Ecto neural progenitor cell (in vitro differentiated cells): ENCODE results near the gene SUSD2.
"Not testable (repeated sequence)": the region's sequence is repeated elsewhere in the genome, so short reads cannot be mapped to it uniquely, and the experiment has no call there.

Experiments
- DNase-seq: peaks from one replicate; pipeline ENCODE4 v3.0.0-alpha.2; 2018; ENCODE audit warnings: low spot score

SUSD2 gene

DNA sequence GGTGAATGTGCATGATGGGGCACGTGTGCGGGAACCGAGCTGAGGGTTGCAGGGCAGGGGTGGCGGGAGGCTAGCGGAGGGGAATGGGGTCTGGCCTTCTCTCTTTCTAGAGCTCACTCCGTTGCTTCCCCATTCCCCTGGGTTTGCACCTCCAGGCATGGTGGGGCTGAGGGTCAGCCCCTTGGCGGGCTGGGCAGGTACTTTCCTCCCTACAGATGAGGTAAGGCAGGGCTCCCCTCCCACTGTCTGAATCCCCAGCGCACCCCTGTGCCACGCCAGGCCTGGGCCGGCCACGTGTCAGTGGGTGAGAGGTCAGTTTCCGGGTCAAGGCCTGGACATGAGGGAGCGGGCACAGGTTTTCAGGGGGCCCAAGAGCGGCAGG, 8.9 kb downstream of the SUSD2 start:
- peak; percentile 42 for DNase-seq

DNA sequence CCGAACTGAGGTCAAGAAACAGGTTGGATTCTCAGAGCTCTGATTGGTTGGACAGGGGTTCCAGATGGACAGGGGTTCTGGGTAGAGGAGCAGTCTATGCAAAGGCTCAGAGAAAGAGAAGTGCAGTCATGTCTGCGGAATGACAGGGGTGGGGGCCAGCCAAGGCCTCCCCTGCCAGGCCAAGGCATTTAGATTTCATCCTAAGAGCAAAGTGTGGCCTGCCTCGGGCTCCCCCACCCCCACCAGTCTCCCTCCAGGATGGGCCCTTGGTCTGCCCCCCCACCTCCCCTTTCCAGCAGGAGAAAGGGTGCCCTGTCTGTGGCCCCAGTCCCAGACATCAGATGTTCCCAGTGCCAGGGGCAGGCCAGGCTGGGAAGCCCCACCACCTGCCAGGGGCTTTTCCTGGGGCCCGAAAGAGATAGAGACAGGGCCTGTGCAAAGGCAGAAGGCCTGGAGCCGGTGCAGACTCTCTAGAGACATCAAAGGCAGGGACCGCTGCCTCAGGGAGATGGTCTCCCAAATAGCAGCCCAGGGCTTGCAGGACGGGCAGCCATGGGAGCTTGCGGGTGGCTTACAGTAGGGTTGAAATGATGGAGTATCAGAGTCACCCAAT, 9.4 kb downstream of the SUSD2 start:
- DNase-seq: peak; percentile 38

DNA sequence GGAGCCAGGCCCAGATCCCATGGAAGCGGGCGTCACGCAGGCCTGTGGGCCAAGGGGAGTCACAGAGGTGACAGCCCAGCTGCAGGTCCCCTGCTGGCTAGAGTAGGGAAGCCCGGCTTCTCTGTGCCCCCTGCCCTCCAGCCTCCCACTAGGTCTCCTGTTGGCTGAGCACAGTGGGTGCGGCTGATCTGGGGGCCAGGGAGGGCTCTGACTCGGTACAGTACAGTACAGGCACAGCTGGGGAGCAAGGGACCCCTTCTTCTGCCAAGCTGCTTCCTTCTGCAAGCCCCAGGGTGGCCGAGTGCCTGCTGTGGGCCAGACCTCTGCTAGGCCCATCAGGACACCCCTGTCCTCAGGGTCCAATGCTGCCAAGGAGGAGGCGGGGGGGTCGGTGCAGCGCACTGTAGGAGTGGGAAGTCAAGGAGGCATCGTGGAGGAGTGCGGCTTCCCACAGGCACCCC, 10.1 kb downstream of the SUSD2 start:
- peak; percentile 44 for DNase-seq

DNA sequence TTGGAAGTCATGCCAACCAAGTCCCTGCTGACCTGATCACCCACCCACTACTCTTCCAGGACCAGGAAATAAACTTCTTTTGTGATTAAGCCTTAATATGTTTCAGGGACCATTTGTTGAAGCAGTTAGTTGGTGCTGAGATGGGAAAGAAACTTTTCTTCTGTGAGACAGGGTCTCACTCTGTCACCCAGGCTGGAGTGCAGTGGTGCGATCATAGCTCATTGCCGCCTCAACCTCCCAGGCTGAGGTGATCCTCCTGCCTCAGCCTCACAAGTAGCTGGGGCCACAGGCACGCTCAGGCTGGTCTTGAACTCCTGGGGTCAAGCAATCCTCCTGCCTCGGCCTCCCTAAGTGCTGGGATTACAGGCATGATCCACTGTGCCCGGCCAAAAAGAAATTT, 10.6 kb downstream of the SUSD2 start:
- DNase-seq: no peak

DNA sequence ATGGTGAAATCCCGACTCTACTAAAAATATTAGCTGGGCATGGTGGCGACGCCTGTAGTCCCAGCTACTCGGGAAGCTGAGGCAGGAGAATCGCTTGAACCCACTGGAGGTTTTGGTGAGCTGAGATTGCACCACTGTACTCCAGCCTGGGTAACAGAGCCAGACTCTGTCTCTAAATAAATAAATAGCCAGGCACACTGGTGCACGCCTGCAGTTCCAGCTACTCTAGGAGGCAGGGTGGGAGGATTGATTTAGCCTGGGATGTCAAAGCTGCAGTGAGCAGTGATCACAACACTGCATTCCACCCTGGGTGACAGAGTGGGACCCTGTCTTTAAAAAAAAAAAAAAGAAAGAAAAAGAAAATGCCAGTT, 17.4 kb downstream of the SUSD2 start:
- no peak for DNase-seq

DNA sequence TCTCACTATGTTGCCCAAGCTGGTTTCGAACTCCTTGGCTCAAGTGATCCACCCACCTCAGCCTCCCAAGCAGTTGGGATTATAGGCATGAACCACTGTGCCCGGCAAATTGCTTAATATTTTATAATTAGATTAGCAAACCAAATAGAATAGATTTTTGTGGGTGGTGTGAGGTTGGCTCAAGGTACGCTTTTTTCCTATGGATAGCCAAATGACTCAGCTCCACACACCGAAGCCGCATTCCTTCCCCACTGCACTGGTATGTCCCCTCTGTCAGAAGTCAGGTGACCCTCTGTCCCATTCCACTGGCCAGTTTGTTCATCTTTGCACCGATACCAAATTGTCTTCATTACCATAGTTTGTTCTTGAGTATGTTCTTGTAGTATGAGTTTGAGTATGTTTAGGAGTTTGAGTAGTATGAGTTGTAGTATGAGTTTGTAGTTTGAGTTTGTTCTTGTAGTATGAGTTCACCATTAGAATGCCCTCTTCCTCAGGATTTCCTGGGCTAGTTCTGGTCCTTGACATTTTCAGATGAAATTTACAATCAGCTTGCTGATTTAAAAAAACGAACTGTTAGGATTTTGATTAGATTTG, 19.4 kb downstream of the SUSD2 start:
- no peak for DNase-seq

DNA sequence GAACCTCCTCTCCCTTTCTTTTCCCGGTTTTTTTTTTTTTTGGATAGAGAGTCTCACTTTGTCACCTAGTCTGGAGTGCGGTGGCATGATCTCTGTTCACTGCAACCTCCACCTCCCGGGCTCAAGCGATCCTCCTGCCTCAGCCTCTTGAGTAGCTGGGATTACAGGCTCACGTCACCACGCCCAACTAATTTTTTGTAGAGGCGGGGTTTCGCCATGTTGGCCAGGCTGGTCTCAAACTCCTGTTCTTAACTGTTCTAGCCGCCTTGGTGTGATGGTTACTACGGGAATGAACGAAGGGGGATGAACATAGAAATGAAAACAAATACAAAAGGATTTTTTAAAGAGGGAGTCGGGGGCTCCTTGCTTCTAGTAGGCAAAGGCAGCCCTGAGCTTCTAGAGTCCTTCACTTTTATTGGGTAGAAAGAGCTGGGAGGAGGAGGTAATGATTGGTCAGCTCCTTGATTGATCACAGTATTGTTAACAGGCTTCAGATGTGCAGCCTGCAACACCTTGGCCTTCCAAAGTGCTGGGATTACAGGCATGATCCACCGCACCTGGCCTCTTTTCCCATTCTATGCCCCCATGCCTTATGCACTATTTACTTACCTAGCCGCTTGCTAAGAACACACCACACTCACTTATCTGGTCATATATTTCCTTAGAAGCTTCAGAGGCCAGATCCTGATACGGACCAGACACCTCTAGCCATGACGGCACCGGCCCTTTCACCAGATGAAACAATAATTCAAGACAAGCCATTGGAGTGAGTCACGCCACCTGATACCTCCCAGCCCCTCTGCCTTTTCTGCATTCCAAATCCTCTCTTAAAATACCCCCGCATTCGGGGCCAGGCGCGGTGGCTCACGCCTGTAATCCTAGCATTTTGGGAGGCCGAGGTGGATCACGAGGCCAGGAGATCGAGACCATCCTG, 20.7 kb downstream of the SUSD2 start:
- DNase-seq: no peak

DNA sequence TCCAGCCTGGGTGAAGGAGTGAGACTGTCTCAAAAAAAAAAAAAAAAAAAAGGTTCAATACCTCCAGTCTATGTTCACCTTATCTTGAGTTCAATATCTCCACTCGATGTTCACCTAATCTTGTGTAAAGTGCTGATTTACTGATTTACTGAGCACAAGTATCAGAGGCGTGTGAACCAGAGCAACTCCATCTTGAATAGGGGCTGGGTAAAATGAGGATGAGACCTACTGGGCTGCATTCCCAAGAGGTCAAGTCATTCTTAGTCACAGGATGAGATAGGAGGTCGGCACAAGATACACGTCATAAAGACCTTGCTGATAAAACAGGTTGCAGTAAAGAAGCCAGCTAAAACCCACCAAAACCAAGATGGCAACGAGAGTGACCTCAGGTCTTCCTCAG, 22.6 kb downstream of the SUSD2 start:
- DNase-seq: not testable (repeated sequence)

DNA sequence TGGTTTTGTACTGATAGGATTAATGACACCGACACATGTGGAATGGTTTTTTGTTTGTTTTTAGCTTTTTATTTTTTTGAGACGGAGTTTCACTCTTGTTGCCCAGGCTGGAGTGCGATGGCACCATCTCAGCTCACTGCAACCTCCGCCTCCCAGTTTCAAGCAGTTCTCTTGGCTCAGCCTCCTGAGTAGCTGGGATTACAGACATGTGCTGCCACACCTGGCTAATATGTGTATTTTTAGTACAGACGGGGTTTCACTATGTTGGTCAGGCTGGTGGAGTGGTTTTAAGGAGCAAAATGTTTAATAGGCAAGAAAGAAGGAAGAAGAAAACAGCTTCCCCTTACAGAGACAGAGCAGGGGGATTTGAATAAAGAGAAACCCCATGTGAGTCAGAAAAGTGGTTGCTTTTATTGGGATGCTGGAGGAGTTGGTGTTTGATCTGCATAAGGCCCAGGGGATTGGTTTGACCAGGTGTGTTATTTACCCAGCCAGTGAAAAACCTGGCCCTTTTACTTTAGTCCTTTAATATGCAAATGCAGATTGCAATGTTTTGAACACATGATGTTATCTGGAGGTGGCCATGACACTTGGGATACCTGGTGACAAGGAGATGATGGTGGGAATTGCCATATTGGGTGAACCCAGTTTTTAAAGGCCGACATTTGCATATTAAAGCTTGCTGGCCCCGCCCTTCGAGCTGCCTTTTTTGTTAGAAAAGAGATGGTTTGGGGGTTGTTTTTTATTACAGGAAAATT, 24.3 kb downstream of the SUSD2 start:
- DNase-seq: no peak

DNA sequence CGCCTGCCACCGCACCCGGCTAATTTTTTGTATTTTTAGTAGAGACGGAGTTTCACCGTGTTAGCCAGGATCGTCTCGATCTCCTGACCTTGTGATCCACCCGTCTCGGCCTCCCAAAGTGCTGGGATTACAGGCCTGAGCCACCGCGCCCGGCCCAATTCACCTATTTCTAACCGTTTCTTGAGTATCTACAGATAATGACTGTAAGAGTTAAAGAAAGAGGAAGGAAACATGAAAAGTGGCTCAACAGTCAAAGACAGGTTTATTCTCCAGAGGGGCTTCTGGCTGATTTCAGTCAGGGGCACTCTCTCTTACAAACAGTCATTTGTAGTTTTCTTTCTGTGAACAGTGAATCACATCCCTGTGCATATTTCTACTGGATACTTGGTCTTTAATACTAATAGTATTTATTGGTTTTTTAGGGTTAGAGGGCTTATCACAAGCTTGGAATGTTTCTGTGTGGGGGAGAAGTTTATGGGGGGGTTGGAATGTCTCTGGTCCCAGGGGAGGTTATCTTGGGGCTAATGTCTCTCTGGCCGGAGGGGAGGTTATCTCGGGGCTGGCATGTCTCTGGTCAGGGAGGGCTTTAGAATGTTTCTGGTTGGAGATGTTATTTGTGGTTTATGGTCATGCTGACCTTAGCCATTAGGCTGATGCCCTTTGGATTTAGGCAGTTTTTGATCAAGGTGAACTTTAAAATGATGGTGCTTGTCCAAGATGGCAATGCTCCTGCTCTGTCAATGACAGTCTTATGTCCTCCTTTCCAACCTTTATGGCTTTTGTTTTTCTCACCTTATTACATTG, 25.4 kb downstream of the SUSD2 start:
- not testable (repeated sequence) for DNase-seq

DNA sequence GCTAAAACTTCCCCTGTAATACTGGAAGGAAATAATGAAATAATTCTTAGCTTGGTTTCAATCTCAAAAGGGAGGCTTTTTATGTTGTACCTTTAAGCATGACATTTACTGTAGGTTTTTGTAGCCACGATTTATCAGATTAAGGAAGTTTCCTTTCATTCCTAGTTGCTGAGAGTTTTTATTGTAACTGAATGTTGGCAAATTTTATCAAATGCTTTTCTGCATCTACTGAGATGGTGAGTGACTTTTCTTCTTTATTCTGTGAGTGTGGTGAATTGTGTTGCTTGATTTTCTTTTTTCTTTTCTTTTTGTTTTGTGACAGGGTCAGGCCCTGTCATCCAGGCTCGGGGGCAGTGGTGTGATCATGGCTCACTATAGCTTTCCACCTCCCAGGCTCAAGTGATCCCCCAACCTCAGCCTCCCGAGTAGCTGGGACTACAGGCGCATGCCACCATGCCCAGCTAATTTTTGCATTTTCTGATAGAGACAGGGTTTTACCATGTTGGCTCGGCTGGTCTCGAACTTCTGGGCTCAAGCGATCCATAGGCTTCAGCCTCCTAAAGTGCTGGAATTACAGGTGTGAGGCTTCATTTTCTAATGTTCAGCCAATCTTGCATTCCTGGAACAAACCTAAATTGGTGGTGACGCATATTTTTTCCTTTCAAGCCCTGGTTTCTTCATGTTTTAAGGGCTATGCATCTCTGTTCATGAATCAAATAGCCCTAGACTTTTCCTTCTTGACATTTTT, 26.2 kb downstream of the SUSD2 start:
- DNase-seq: no peak

DNA sequence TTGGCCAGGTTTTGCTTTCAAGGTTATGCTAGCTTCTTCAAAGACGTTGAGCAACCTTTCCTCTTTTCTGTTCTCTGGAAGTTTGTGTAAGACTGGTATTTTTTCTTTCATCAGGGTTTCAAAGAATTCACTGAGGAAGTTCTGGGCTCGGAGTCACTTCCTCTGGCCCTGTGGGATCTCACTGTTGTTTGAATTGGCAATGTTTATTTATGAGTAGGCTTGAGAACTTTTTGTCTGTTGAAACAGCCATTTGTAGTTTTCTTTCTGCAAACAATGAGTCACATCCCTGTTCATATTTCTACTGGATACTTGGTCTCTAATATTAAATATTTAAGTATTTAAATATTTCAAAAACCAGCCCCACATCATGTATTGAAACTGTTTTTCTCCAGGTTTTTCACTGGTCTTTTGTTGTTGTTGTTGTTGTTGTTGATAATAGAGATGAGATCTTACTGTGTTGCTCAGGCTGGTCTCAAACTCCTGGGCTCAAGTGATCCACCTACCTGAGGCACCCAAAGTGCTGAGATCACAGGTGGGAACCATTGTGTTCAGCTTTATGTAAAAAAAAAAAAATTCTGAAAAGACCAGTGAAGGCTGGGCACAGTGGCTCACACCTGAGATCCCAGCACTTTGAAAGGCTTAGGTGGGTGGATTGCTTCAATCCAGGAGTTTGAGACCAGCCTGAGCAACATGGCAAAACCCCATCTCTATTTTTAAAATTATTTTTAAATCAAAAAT, 26.9 kb downstream of the SUSD2 start:
- DNase-seq: no peak

DNA sequence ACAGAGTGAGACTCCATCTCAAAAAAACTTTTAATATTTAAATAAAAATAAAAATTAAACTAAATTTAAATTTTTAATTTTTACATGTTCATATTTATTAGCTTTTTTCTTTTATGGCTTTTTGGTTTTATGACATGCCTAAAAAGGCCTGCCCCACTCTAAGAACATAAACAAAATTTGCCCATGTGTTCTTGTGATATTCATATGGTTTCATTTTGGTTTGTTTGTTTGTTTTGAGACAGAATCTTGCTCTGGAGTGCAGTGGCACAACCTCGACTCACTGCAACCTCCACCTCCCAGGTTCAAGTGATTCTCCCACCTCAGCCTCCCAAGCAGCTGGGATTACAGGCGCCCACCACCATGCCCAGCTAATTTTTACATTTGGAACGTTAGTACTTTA, 27.7 kb downstream of the SUSD2 start:
- no peak for DNase-seq

DNA sequence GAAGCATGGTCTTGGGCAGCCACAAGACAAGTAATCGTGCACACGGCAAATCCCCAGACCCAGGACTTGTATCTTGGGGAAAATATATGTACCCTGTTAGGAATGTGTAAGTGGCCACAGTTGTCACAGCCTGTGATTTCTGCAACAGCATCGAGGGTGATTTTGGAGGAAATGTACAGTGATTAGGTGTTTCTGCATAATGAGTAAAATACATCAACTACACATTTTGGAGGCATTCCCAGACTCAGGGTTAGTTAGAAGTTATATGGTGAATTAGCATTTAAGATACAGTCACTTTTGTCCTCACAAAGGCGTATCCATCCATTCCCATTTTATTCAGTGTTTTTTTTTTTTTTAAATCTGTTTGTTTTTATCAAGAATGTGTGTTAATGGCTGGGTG, 28.4 kb downstream of the SUSD2 start:
- no peak for DNase-seq

DNA sequence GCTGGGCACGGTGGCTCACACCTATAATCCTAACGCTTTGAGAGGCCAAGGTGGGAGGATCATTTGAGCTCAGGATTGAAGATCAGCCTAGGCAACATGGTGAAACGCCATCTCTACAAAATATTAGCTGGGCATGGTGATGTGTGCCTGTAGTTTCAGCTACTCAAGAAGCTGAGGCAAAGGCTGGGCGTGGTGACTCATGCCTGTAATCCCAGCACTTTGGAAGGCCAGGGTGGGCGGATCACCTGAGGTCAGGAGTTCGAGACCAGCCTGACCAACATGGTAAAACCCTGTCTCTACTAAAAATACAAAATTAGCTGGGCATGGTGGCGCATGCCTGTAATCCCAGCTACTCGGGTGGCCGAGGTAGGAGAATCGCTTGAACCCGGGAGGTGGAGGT, 29.1 kb downstream of the SUSD2 start:
- DNase-seq: not testable (repeated sequence)

DNA sequence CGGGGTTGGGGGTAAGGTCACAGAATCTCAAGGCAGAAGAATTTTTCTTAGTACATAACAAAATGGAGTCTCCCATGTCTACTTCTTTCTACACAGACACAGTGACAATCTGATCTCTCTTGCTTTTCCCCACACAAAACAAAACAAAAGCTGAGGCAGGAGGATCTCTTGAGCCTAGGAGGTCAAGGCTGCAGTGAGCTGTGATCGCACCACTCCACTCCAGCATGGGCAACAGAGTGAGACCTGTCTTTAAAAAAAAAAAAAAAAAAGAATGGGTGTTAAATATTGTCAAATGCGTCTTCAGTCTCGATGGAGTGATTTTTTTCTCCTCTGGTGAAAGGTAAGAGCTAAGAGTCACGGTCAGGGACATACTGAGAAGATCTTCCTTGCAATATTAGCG, 30.4 kb downstream of the SUSD2 start:
- DNase-seq: not testable (repeated sequence)

DNA sequence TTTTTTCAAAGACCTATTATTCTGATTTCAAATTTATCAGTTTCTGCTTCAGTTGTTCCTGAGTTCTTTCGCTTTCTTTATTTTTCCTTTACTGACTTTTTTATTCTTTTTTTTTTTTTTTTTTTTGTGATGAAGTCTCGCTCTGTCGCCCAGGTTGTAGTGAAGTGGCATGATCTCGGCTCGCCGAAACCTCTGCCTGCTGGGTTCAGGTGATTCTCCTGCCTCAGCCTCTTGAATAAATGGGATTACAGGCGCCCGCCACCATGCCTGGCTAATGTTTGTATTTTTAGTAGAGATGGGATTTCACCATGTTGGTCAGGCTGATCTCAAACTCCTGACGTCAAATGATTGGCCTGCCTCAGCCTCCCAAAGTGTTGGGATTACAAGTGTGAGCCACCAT, 31.8 kb downstream of the SUSD2 start:
- DNase-seq: not testable (repeated sequence)

DNA sequence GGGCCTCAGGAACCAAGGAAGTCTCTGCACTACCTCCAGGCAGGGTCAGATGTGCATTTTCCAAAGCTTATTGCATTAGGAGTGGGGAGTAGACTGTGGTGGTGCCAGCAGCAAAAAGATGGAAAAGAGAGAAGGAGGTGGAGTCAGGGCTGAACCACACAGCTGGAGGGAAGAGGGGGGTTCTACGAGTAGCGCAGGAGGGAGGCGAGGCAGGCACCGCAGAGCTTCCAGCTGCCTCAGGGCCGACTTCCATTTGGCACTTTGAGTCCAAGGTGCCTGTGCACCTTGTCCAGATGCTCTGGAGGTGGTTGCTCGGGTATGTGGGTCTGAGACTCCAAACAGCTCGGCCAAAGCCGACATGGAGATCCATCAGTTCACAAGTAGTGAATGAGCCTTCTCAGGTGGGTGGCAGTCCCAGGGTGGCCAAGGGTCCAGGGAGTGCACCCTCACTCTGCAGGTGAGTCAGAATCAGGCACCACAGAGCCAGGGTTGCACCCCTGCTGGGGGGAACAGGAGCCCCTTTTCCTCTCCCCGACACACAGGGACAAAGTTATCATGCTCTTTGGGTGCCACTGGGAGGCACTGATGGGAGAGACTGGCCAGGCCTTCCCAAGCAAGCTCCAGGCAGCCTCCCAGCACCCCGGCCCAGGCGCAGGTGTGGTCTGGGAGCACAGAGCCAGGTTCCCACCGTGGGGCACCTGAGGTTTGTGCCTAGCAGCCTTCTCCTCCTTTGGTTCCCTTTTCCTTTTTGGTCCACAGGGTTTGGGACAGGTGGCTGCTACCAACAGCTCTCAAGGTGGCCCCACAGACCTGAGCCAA, 33.4 kb downstream of the SUSD2 start:
- no peak for DNase-seq

DNA sequence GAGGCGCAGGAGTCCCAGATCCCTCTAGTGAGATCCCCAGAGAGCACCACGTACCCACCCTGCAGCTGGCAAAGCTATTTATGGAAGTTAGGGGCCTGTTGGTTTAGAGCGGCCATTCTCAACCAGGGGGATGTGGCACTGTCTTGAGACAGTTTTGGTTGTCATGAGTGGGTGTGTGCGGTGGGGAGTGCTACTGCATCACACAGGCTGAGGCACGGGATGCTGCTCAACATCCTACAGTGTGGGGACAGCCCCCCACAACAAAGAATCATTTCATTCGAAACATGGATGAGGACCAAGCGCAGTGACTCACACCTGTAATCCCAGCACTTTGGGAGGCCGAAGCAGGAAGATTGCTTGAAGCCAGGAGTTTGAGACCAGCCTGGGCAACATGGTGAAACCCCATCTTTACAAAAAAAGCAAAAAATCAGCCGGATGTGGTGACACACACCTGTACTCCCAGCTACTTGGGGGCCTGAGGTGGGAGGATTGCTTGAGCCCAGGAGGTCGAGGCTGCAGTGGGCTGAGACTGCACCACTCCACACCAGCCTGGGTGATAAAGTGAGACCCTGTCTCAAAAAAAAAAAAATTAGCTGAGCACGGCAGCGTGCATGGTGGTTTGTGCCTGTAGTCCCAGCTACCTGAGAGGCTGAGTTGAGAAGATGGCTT, 35.4 kb downstream of the SUSD2 start:
- DNase-seq: no peak
